HG02623 (cell line): ENCODE results near the gene WNT1.

ENCODE experiments used
- ATAC-seq: cut with Tn5 transposase; IDR thresholded peaks from one replicate; pipeline ENCODE4 v1.9.1; 2021; ENCODE audit warnings: moderate library complexity; ENCODE audit not compliant: unreplicated experiment

The WNT1 gene

GRCh38 chr12:49026678-49027480, 48.8 kb downstream of the WNT1 start:
- ATAC-seq: no peak

DNA sequence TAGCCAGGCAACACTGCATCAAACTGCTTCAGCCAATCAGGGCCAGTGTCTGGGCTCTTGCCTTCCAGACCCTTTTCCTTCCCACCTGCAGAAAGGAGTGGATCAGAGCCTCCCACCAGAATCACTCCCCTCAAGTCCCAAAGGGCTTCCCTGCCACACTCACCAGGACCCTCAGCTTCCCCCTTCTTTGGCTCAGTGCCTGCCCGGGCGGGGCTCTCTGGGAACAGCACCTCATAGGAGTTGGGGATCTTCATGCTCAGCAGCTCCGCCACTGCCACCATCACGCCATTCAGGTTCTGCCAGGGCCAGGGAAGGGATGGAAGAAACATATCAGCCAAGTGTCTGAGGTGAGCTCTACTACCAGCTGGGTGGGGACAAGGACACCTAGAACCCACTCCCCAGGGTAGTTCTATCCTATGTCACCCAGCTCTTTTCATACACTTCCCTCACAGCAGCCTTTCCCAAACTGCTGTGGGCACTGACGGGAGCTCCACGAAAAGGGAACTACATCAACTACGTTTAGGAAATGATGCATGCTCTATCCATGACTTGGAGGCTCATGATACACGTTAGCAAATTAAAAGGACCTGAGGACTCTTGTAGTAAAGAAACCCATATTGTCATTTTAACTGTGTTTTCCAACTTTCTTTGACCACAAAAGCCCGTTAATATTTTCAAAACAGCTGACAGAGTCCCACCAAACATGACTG, 49.9 kb downstream of the WNT1 start:
- ATAC-seq: no peak

DNA sequence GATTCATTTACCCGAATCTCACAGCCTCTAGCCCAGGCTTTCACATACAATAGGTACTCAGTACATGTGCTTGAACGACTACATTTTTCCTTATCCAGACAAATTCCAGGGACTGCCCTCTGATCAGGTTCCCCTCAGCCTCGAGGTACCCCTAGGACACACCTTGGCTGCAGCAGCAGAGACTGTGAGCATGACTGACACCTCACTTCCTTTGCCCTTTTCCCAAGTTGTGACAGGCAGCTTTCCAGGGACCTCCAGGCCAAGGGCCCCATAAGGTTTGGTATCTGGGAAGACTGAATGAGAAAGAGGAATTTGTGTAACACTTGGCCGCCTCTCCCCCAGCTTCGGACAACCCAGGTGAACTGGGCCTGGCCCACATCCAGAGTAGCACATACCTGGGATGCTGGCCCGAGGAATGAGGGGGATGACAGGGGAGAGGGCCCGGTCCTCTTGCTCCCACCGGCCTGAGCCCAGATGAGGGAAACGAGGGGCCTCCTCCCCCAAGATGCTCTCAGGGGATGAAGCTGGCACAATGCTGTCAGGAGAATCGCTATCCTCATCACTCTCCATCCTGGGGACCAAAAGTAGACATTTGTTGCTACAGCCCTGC, 50.6 kb downstream of the WNT1 start:
- ATAC-seq: no peak

DNA sequence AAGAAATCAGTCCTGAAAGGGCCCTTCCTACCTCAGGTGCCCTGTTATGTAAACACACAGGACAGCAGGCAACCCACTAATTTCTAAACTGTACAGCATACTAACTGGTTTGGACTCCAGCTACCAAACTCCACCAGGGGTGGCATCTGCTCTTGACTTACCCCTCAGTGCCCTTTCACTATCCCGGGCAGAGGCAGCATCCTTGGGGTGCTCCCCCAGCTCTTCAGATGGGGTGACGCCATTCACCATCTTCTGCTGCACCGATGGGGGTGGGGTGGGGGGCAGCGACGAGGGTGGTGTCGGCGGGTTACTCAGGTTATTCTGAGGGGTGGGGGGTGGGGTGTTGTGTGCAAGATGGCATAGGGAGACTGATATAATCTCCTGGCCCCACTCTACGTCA, 52.0 kb downstream of the WNT1 start:
- no peak for ATAC-seq

DNA sequence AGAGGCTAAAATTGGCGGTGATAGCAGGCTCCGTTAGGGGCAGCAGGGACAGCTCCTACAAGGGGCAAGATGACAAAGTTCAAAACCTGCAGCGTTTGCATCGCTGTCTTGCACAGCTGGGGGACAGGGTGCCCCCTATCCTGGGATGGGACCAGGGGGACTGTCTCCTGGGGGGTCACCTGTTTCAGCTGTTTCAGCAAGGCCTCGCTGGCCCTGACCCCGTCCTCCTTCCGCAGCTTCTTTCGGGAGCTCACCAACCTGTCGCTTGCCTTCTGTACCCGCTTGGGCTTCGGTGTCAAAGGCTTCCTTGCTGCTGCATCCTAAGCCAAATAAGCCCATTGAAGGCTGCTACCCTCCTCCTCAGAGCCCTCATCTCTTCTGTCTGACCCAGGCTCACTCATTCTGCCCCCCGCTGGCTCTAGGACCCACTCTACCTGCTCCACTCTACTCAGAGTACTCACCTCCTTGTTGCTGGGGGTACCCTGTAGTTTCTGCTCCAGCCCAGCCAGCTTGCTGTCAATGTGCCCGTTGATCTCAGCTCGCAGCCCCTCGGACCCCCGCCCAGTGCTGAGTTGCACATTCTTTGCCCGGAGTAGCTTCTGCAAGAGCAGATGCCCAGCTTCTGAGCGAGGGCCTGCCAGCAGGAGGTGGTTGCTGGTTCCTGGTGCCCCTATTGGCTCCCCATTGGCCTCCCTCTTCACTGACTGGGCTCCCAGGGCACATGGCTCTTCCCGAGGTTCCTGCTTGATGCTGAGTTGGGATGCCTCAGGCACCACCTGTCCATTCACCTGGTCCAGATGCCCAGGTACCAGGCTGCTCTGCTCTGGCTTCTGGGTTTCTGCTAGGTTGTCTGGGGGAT, 52.8 kb downstream of the WNT1 start:
- ATAC-seq: no peak

GRCh38 chr12:49031573-49032161, 53.5 kb downstream of the WNT1 start:
- no peak for ATAC-seq
